GM10847 (cell line): ENCODE measurements around the gene WDR81.

Source experiments
- POLR2A ChIP-seq: IDR thresholded peaks from 2 replicates; pipeline ENCODE4 v1.6.1; 2011; ENCODE audit not compliant: insufficient read length; ENCODE audit errors: extremely low read depth

The WDR81 gene

GRCh38 chr17:1724869-1725641 lies 551 bp downstream of the WDR81 start:
- TF ChIP-seq POLR2A = no peak

DNA sequence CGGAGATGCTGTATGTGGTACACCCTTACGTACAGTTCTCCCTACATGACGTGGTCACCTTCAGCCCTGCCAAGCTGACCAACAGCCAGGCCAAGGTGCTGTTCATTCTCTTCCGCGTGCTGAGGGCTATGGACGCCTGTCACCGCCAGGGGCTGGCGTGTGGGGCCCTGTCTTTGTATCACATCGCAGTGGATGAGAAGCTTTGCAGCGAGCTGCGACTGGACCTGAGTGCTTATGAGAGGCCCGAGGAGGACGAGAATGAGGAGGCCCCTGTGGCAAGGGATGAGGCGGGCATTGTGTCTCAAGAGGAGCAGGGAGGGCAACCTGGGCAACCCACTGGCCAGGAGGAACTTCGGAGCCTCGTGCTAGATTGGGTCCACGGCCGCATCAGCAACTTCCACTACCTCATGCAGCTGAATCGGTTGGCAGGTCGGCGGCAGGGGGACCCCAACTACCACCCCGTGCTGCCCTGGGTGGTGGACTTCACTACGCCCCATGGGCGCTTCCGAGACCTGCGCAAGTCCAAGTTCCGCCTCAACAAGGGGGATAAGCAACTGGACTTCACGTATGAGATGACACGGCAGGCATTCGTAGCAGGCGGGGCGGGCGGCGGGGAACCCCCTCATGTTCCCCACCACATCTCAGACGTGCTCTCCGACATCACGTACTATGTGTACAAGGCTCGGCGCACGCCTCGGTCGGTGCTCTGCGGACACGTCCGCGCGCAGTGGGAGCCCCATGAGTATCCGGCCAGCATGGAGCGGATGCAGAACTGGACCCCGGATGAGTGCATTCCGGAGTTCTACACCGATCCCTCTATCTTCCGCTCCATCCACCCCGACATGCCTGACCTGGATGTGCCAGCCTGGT lies 1.4 kb downstream of the WDR81 start:
- no peak for TF ChIP-seq POLR2A

GRCh38 chr17:1726626-1727257 lies 2.2 kb downstream of the WDR81 start:
- no peak for TF ChIP-seq POLR2A

DNA sequence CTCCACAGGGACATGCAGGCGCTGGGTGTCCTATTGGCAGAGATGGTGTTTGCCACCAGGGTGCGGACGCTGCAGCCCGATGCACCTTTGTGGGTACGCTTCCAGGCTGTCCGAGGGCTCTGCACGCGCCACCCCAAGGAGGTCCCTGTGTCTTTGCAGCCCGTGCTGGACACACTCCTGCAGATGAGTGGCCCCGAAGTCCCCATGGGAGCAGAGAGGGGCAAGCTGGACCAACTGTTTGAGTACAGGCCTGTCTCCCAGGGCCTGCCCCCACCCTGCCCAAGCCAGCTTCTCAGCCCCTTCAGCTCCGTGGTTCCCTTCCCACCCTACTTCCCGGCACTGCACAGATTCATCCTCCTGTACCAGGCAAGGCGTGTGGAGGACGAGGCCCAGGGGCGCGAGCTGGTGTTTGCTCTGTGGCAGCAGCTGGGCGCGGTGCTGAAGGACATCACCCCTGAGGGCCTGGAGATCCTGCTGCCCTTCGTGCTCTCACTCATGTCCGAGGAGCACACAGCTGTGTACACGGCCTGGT lies 2.8 kb downstream of the WDR81 start:
- no peak for TF ChIP-seq POLR2A

DNA sequence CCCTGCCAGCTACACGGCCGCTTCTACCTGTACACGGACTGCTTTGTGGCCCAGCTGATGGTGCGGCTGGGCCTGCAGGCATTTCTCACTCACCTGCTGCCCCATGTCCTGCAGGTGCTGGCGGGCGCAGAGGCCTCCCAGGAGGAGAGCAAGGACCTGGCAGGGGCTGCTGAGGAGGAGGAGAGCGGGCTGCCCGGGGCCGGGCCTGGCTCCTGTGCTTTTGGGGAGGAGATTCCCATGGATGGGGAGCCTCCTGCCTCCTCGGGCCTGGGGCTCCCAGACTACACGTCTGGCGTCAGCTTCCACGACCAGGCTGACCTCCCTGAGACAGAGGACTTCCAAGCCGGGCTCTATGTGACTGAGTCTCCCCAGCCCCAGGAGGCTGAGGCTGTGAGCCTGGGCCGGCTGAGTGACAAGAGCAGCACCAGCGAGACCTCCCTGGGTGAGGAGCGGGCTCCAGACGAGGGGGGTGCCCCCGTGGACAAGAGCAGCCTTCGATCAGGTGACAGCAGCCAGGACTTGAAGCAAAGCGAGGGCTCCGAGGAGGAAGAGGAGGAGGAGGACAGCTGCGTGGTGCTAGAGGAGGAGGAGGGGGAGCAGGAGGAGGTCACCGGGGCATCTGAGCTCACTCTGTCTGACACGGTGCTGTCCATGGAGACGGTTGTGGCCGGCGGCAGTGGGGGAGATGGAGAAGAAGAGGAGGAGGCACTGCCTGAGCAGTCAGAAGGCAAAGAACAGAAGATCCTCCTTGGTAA lies 3.5 kb downstream of the WDR81 start:
- no peak for TF ChIP-seq POLR2A

DNA sequence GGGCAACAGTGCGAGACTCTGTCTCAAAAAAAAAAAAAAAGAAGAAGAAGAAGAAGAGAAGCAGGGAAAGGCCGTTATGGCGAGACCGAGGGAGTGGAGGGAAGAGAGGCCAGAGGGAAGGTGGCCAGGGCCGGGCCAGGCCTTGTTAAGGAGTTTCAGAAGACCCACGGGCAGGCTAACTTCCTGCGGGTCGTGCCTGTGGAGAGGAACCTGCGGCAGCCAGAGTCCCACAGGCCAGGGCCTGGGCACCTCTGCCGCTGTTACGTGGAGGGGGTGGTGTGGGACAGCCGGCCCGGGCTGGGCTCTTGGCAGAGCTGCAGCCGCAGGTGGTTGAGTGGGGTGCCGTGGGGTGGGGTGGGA lies 5.4 kb downstream of the WDR81 start:
- TF ChIP-seq POLR2A = no peak

- TF ChIP-seq POLR2A = no peak
These were observed 6.1 kb downstream of the WDR81 start for GRCh38 chr17:1730326-1731193.

- TF ChIP-seq POLR2A = no peak
These were observed 6.6 kb downstream of the WDR81 start for GRCh38 chr17:1731194-1731506.

DNA sequence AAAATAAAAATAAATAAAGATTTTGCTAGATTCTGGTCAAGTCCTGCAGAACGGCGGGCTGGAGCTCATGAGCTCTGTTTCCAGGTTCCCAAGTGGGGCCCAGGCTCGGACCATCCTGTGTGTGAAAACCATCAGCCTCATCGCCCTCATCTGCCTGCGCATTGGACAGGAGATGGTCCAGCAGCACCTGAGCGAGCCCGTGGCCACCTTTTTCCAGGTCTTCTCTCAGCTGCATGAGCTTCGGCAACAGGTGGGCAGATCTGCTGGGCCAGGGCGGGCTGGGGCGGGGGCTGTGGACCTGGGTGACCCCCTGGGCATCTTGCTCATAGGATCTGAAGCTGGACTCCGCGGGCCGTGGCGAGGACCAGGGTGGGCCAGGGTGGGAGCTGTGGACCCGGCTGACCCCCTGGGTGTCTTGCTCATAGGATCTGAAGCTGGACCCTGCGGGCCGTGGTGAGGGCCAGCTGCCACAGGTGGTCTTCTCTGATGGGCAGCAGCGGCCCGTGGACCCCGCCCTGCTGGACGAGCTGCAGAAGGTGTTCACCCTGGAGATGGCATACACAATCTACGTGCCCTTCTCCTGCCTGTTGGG lies 7.8 kb downstream of the WDR81 start:
- TF ChIP-seq POLR2A = no peak

- no peak for TF ChIP-seq POLR2A
These were observed 8.4 kb downstream of the WDR81 start for GRCh38 chr17:1732833-1733321.

DNA sequence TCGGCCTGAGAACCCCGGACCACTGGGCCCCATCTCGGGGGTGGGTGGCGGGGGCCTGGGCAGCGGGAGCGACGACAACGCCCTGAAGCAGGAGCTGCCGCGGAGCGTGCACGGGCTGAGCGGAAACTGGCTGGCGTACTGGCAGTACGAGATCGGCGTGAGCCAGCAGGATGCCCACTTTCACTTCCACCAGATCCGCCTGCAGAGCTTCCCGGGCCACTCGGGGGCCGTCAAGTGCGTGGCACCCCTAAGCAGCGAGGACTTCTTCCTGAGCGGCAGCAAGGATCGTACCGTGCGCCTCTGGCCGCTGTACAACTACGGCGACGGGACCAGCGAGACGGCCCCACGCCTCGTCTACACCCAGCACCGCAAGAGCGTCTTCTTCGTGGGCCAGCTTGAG lies 9.3 kb downstream of the WDR81 start:
- no peak for TF ChIP-seq POLR2A

DNA sequence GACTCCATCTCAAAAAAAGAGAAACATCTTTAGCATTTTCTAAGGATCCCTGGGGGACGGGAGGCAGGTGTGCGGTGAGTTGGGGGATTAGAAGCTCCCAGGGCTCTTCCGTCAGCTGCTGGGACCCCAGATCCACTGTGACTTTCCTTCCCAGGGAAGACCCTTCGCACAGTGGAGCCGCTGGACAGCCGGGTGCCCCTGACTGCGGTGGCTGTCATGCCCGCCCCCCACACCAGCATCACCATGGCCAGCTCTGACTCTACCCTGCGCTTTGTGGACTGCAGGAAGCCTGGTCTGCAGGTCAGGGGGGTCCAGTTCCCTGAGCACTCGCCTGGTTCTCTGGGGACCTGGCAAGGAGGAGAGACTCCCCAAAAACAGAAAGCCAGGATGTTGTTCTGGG lies 10.9 kb downstream of the WDR81 start:
- no peak for TF ChIP-seq POLR2A

DNA sequence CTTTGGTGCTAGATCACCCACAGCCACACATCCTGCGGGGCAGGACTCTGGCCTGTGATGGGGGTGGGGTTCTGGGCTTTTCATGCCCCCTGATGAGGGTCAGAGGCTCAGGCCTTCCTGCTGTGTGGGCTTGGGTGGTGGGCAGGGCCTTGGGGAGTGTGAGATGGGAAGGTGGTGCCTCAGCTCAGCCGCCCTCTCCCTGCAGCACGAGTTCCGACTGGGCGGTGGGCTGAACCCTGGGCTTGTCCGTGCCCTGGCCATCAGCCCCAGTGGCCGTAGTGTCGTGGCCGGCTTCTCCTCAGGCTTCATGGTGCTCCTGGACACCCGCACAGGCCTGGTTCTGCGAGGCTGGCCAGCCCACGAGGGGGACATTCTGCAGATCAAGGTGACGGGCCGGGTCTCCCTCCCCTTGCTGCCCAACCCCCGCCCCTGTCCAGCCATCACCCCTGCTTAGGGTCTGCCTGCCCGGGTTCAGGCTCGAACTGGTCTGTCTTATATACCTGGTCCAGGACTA lies 11.4 kb downstream of the WDR81 start:
- TF ChIP-seq POLR2A = no peak
